H1 (cell line): Measurements from ENCODE around the gene IL1RAPL1. TPM values are rescaled to one million over a fixed set of nuclear protein-coding genes. Genes with fewer than 3 reads are reported as not detected.

Experiments
- CTCF ChIA-PET: fragments of 300-600 bp; sonication (Branson Sonifier 250); formaldehyde crosslinking; loops from one replicate; lab custom pipeline; 2021; ENCODE audit not compliant: partially characterized antibody; lab: Charles Lee
- POLR2A ChIA-PET: fragments of 300-600 bp; sonication (Branson Sonifier 250); formaldehyde crosslinking; loops from one replicate; lab custom pipeline; 2021; ENCODE audit warnings: inconsistent platforms; ENCODE audit not compliant: partially characterized antibody; lab: Charles Lee
- DNase-seq, 2 experiments: peaks; one replicate each; pipeline versions ENCODE4 v3.0.0 to v3.0.0-alpha.2; 2010 to 2022; ENCODE audit warnings: low spot score in 2 of 2, low read depth in 1 of 2, mixed read lengths in 1 of 2
- FAIRE-seq: peaks from 2 replicates; lab custom pipeline; 2011; peaks lifted over from hg19 to GRCh38; lab: Jason Lieb, UNC
- H2AFZ ChIP-seq: 2 replicates; pipeline ENCODE4 v1.8.1; 2012; ENCODE audit warnings: low read length, inconsistent platforms
- H2AK5ac ChIP-seq: 2 replicates; pipeline ENCODE4 v1.6.1; 2013; ENCODE audit warnings: low read depth, low read length
- H2BK120ac ChIP-seq: replicated peaks from 2 replicates; pipeline ENCODE3; 2013; ENCODE audit warnings: low read depth, low read length, inconsistent platforms
- H2BK12ac ChIP-seq: 2 replicates; pipeline ENCODE4 v1.6.1; 2013; ENCODE audit warnings: low read depth, low read length
- H2BK15ac ChIP-seq: 2 replicates; pipeline ENCODE4 v1.6.1; 2013; ENCODE audit warnings: low read length
- H2BK20ac ChIP-seq: 2 replicates; pipeline ENCODE4 v1.6.1; 2013; ENCODE audit warnings: low read length
- H2BK5ac ChIP-seq: 2 replicates; pipeline ENCODE4 v1.6.1; 2013; ENCODE audit warnings: low read depth, low read length
- H3K14ac ChIP-seq: 2 replicates; pipeline ENCODE4 v1.6.1; 2013; ENCODE audit warnings: inconsistent platforms; ENCODE audit not compliant: insufficient read length
- H3K18ac ChIP-seq: 2 replicates; pipeline ENCODE4 v1.6.1; 2013; ENCODE audit warnings: low read length; ENCODE audit errors: extremely low read depth
- H3K23ac ChIP-seq: 2 replicates; pipeline ENCODE4 v1.6.1; 2013; ENCODE audit warnings: inconsistent platforms; ENCODE audit not compliant: insufficient read length
- H3K23me2 ChIP-seq: 2 replicates; pipeline ENCODE4 v1.6.1; 2013; ENCODE audit warnings: low read depth, low read length
- H3K27ac ChIP-seq: 2 replicates; pipeline ENCODE4 v1.6.1; 2011; ENCODE audit warnings: low read depth, low read length, inconsistent platforms
- H3K27me3 ChIP-seq, 4 experiments: replicated peaks in 1 of 4; 1 replicate in 1 of 4; 2 replicates in 3 of 4; pipeline versions ENCODE4 v1.6.1 to v1.8.1; 2011 to 2013; ENCODE audit warnings: low read length in 3 of 4, mild to moderate bottlenecking in 3 of 4, inconsistent platforms in 2 of 4, mixed read lengths in 2 of 4, moderate library complexity in 1 of 4; ENCODE audit not compliant: control insufficient read depth in 3 of 4, insufficient read depth in 3 of 4; ENCODE audit errors: extremely low read depth in 1 of 4
- H3K36me3 ChIP-seq, 4 experiments: 2 replicates each; pipeline versions ENCODE4 v1.6.1 to v1.8.1; 2011 to 2013; ENCODE audit warnings: mild to moderate bottlenecking in 4 of 4, low read length in 3 of 4, moderate library complexity in 2 of 4, control low read depth in 1 of 4, inconsistent platforms in 1 of 4; ENCODE audit not compliant: insufficient read depth in 4 of 4, control insufficient read depth in 2 of 4
- H3K4ac ChIP-seq: replicated peaks from 2 replicates; pipeline ENCODE3; 2013; ENCODE audit warnings: low read length, low read depth, mixed read lengths, inconsistent platforms; ENCODE audit not compliant: insufficient read length
- H3K4me1 ChIP-seq, 4 experiments: replicated peaks in 1 of 4; 1 replicate in 1 of 4; 2 replicates in 3 of 4; pipeline versions ENCODE4 v1.6.1 to v1.8.1; 2011 to 2013; ENCODE audit warnings: low read length in 3 of 4, inconsistent platforms in 2 of 4, mixed read lengths in 1 of 4; ENCODE audit not compliant: insufficient read depth in 4 of 4, control insufficient read depth in 3 of 4
- H3K4me2 ChIP-seq, 2 experiments: 2 replicates each; pipeline versions ENCODE4 v1.6.1 to v1.8.1; 2011 to 2013; ENCODE audit warnings: low read depth in 2 of 2, low read length in 2 of 2, control low read depth in 1 of 2, inconsistent platforms in 1 of 2, mild to moderate bottlenecking in 1 of 2; ENCODE audit not compliant: insufficient read depth in 1 of 2
- H3K4me3 ChIP-seq, 4 experiments: fragments of 200-600, 300-600 bp in 1 of 4; sonication (generic), shearing (Covaris generic), sonication (Bioruptor Twin) in 1 of 4; 2 replicates each; pipeline versions ENCODE4 v1.5.1 to v1.8.1; 2011 to 2016; ENCODE audit warnings: low read length in 4 of 4, low read depth in 3 of 4, control low read depth in 2 of 4, inconsistent platforms in 2 of 4, mild to moderate bottlenecking in 2 of 4, mixed read lengths in 1 of 4, moderate library complexity in 1 of 4; ENCODE audit not compliant: insufficient read depth in 2 of 4; ENCODE audit errors: extremely low read depth in 1 of 4
- H3K56ac ChIP-seq: replicated peaks from 2 replicates; pipeline ENCODE3; 2013; ENCODE audit warnings: low read depth, mild to moderate bottlenecking, mixed read lengths, low read length, inconsistent platforms; ENCODE audit not compliant: insufficient read length
- H3K79me1 ChIP-seq: 2 replicates; pipeline ENCODE4 v1.6.1; 2013; ENCODE audit warnings: low read depth, low read length, control low read depth
- H3K79me2 ChIP-seq, 2 experiments: 2 replicates each; pipeline versions ENCODE4 v1.6.1 to v1.8.1; 2012 to 2013; ENCODE audit warnings: low read length in 2 of 2, mild to moderate bottlenecking in 2 of 2, inconsistent platforms in 1 of 2; ENCODE audit not compliant: insufficient read depth in 2 of 2, control insufficient read depth in 1 of 2
- H3K9ac ChIP-seq, 4 experiments: replicated peaks in 1 of 4; 1 replicate in 1 of 4; 2 replicates in 3 of 4; pipeline versions ENCODE4 v1.6.1 to v1.8.1; 2011 to 2013; ENCODE audit warnings: low read depth in 3 of 4, low read length in 3 of 4, control low read depth in 2 of 4, mild to moderate bottlenecking in 2 of 4, moderate library complexity in 2 of 4, inconsistent platforms in 1 of 4; ENCODE audit errors: extremely low read depth in 1 of 4
- H3K9me3 ChIP-seq, 2 experiments: 2 replicates each; pipeline versions ENCODE4 v1.6.1 to v1.8.1; 2012 to 2013; ENCODE audit warnings: mild to moderate bottlenecking in 2 of 2, moderate library complexity in 2 of 2, control low read depth in 1 of 2, inconsistent platforms in 1 of 2, low read depth in 1 of 2, low read length in 1 of 2, mixed read lengths in 1 of 2; ENCODE audit not compliant: insufficient read depth in 2 of 2
- H4K20me1 ChIP-seq, 2 experiments: replicated peaks in 1 of 2; 2 replicates each; pipeline versions ENCODE3 to v1.8.1; 2011 to 2013; ENCODE audit warnings: inconsistent platforms in 2 of 2, low read length in 2 of 2, mild to moderate bottlenecking in 1 of 2; ENCODE audit not compliant: insufficient read depth in 2 of 2, control insufficient read depth in 1 of 2
- H4K5ac ChIP-seq: 2 replicates; pipeline ENCODE4 v1.6.1; 2013; ENCODE audit warnings: low read length, low read depth, mixed read lengths, inconsistent platforms; ENCODE audit not compliant: insufficient read length
- H4K8ac ChIP-seq: 2 replicates; pipeline ENCODE4 v1.8.0; 2013; ENCODE audit warnings: mild to moderate bottlenecking, moderate library complexity, low read length, inconsistent platforms; ENCODE audit not compliant: insufficient read depth; ENCODE audit errors: extremely low read depth
- H4K91ac ChIP-seq: replicated peaks from 2 replicates; pipeline ENCODE3; 2013; ENCODE audit warnings: low read length, mixed read lengths, inconsistent platforms; ENCODE audit not compliant: insufficient read length
- ASH2L ChIP-seq: fragments of 200-600, 300-600 bp; sonication (generic); IDR thresholded peaks from one replicate; pipeline ENCODE4 v1.7.1; 2017; ENCODE audit warnings: low read length
- BACH1 ChIP-seq: IDR thresholded peaks from 2 replicates; pipeline ENCODE4 v1.6.1; 2012; ENCODE audit warnings: low read length, improper control_type of control experiment
- E2F6 ChIP-seq: IDR thresholded peaks from 2 replicates; pipeline ENCODE4 v1.6.1; 2012; ENCODE audit warnings: inconsistent platforms
- EGR1 ChIP-seq: IDR thresholded peaks from 2 replicates; pipeline ENCODE4 v1.6.1; 2011; ENCODE audit warnings: low read depth, low read length, borderline replicate concordance
- EZH2 ChIP-seq: fragments of 200-600 bp; sonication (generic); IDR thresholded peaks from 2 replicates; pipeline ENCODE4 v1.7.1; 2012; ENCODE audit warnings: low read depth, mild to moderate bottlenecking, moderate library complexity, low read length, inconsistent platforms; ENCODE audit not compliant: severe bottlenecking
- FOSL1 ChIP-seq: IDR thresholded peaks from 2 replicates; pipeline ENCODE4 v1.6.1; 2011; ENCODE audit warnings: mild to moderate bottlenecking, low read depth, low read length, moderate library complexity; ENCODE audit not compliant: insufficient read depth
- JUN ChIP-seq: IDR thresholded peaks from 2 replicates; pipeline ENCODE4 v1.6.1; 2011; ENCODE audit warnings: low read depth, mild to moderate bottlenecking, improper control_type of control experiment, low read length
- KDM4A ChIP-seq: IDR thresholded peaks from one replicate; pipeline ENCODE4 v1.7.1; 2012; ENCODE audit warnings: low read depth, mild to moderate bottlenecking, moderate library complexity, low read length, inconsistent platforms; ENCODE audit not compliant: severe bottlenecking
- MAX ChIP-seq: IDR thresholded peaks from 2 replicates; pipeline ENCODE4 v1.6.1; 2012; ENCODE audit warnings: inconsistent platforms
- NRF1 ChIP-seq: IDR thresholded peaks from 2 replicates; pipeline ENCODE4 v1.6.1; 2011; ENCODE audit warnings: mild to moderate bottlenecking, low read depth, low read length, improper control_type of control experiment
- POU5F1 ChIP-seq: IDR thresholded peaks from 2 replicates; pipeline ENCODE4 v1.6.1; 2011; ENCODE audit warnings: low read depth, mild to moderate bottlenecking, low read length, moderate library complexity
- SIRT6 ChIP-seq: IDR thresholded peaks from one replicate; pipeline ENCODE4 v1.7.1; 2012; ENCODE audit warnings: low read length, inconsistent platforms
- SP4 ChIP-seq: IDR thresholded peaks from 2 replicates; pipeline ENCODE4 v1.6.1; 2012; ENCODE audit warnings: low read length, inconsistent platforms
- SRF ChIP-seq: IDR thresholded peaks from 2 replicates; pipeline ENCODE4 v1.6.1; 2011; ENCODE audit warnings: mild to moderate bottlenecking, low read depth, low read length, moderate library complexity
- TAF1 ChIP-seq: IDR thresholded peaks from 2 replicates; pipeline ENCODE4 v1.6.1; 2011; ENCODE audit warnings: mild to moderate bottlenecking, low read depth, low read length
- TBP ChIP-seq: IDR thresholded peaks from 2 replicates; pipeline ENCODE4 v1.6.1; 2011; ENCODE audit warnings: low read depth, low read length, improper control_type of control experiment
- WGBS, 2 experiments: shearing (Covaris generic) in 1 of 2; methylation state at CpG; one replicate each; pipeline versions ENCODE4 v1.1.6 to v1.1.7; 2013 to 2015; ENCODE audit warnings: low lambda C conversion rate in 2 of 2, mixed read lengths in 2 of 2, inconsistent platforms in 1 of 2, low coverage in 1 of 2, missing lambda C conversion rate in 1 of 2; ENCODE audit not compliant: insufficient replicate concordance in 2 of 2, insufficient coverage in 1 of 2, insufficient read length in 1 of 2; ENCODE audit errors: extremely low coverage in 1 of 2, missing lambda C conversion rate in 1 of 2; 5-methylcytosine and 5-hydroxymethylcytosine counted together
- polyA plus RNA-seq, 7 experiments: library from polyadenylated mRNA; depleted of rRNA in 3 of 7; stranded (reverse) in 5 of 7; unstranded in 2 of 7; fragments of >200 nt in 5 of 7; fragments of 200-250 nt in 2 of 7; gene quantifications; 1 replicate in 5 of 7; 2 replicates in 1 of 7; 4 replicates in 1 of 7; pipeline versions ENCODE4 v1.2.1 to v1.2.3, GENCODE V29; 2011 to 2013; ENCODE audit warnings: missing spikeins in 2 of 7, mixed read lengths in 2 of 7
- total RNA-seq: library from RNA; stranded (reverse); fragmentation: NEBNext Ultra II Directional; extraction: Animal tissue kit (Norgen Biotek cat#: 25700); gene quantifications from 2 replicates; pipeline ENCODE4 v1.2.1, GENCODE V29; 2021

The IL1RAPL1 gene
- total and polyA plus RNA-seq, 2 of the 8 experiments (the other 6 are each of a cell fraction or from before 2014, with no cell fraction given): 0.11 to 0.35 TPM

- WGBS, 2 experiments: 95% methylated on average over 3 of the region's 5 CpGs; no CpG with 5 or more reads in 1 of the 2 experiments
- Histone ChIP-seq H3K14ac (no peak overlapping the region), H3K4ac (no peak overlapping the region), H2BK5ac (no peak overlapping the region), H3K27me3 (no peaks in the 10 kb centered on the region), H3K18ac (no peak overlapping the region), H3K9ac (no peak overlapping the region), H2BK120ac (no peak overlapping the region), H2BK20ac (no peak overlapping the region), H3K9me3 (no peaks in the 10 kb centered on the region), H4K20me1 (no peaks in the 10 kb centered on the region), H3K27ac (no peak overlapping the region), H3K23ac (no peak overlapping the region), H3K79me1 (no peaks in the 10 kb centered on the region), H2AFZ (no peak overlapping the region), H4K5ac (no peak overlapping the region), H2BK12ac (no peak overlapping the region), H3K79me2 (no peaks in the 10 kb centered on the region), H3K36me3 (no peaks in the 10 kb centered on the region), H3K23me2 (no peaks in the 10 kb centered on the region), H4K8ac (no peak overlapping the region), H2BK15ac (no peak overlapping the region), H2AK5ac (no peak overlapping the region), H3K4me1 (no peaks in the 10 kb centered on the region), H3K4me3 (no peak overlapping the region), H4K91ac (no peak overlapping the region), H3K4me2 (no peak overlapping the region), H3K56ac (no peak overlapping the region)
- TF ChIP-seq SP4: no peak
- TF ChIP-seq JUN: no peak
- no peak for TF ChIP-seq MAX
- no peak for TF ChIP-seq SRF
- no peak for TF ChIP-seq EZH2
- TF ChIP-seq E2F6: no peak
- TF ChIP-seq NRF1: no peak
- no peak for TF ChIP-seq KDM4A
- TF ChIP-seq BACH1: no peak
- TF ChIP-seq POU5F1: no peak
- no peak for TF ChIP-seq FOSL1
- no peak for TF ChIP-seq SIRT6
- TF ChIP-seq TBP: no peak
- no peak for TF ChIP-seq TAF1
- TF ChIP-seq EGR1: no peak
- no peak for TF ChIP-seq ASH2L
- POLR2A ChIA-PET: no interaction called here
- DNase-seq: no peak
- CTCF ChIA-PET: no interaction called here
- no peak for FAIRE-seq
These were observed 561.3 kb downstream of the IL1RAPL1 start for GRCh38 chrX:29148511-29148910.
